ENCODE measurements around the gene TNS1.
A peak's percentile ranks its signal among the peaks of the same experiment; 100 is the strongest.

TNS1 gene

GRCh38 chr2:217880891-217881290 lies 121.9 kb downstream of the TNS1 start:
- DNase-seq, result no peak

- no peak for DNase-seq
Measured at GRCh38 chr2:217880287-217880889, 122.4 kb downstream of the TNS1 start.

GRCh38 chr2:217878915-217879590 lies 123.7 kb downstream of the TNS1 start:
- peak in 1 of 56 donors; percentile 3 for DNase-seq

GRCh38 chr2:217877866-217878265 lies 124.9 kb downstream of the TNS1 start:
- no peak for DNase-seq

- DNase-seq, result peak in 7 of 56 donors; percentile 9 to 34 (median 26)
Measured at GRCh38 chr2:217876253-217876570, 126.6 kb downstream of the TNS1 start.

- no peak for DNase-seq
Measured at GRCh38 chr2:217875556-217876252, 127.1 kb downstream of the TNS1 start.

- DNase-seq, result no peak
Measured at GRCh38 chr2:217875138-217875537, 127.7 kb downstream of the TNS1 start.

GRCh38 chr2:217873371-217873770 lies 129.4 kb downstream of the TNS1 start:
- no peak for DNase-seq

GRCh38 chr2:217872319-217872718 lies 130.5 kb downstream of the TNS1 start:
- DNase-seq, result no peak

- peak in 3 of 56 donors; percentile 8 to 20 (median 12) for DNase-seq
Measured at GRCh38 chr2:217870528-217871011, 132.2 kb downstream of the TNS1 start.

- DNase-seq, result no peak
Measured at GRCh38 chr2:217868911-217869334, 133.9 kb downstream of the TNS1 start.

GRCh38 chr2:217868265-217868892 lies 134.4 kb downstream of the TNS1 start:
- DNase-seq, result no peak

- no peak for DNase-seq
Measured at GRCh38 chr2:217866457-217866856, 136.3 kb downstream of the TNS1 start.

GRCh38 chr2:217864963-217865772 lies 137.6 kb downstream of the TNS1 start:
- DNase-seq, result no peak

- no peak for DNase-seq
Measured at GRCh38 chr2:217863883-217864282, 138.9 kb downstream of the TNS1 start.

- no peak for DNase-seq
Measured at GRCh38 chr2:217861334-217861877, 141.4 kb downstream of the TNS1 start.

GRCh38 chr2:217859926-217860325 lies 142.9 kb downstream of the TNS1 start:
- no peak for DNase-seq

- DNase-seq, result peak in 49 of 56 donors; percentile 17 to 80 (median 56)
Measured at GRCh38 chr2:217858519-217859491, 144.0 kb downstream of the TNS1 start.
